Smooth muscle cell of the pulmonary artery (primary cell): Measurements from ENCODE around the gene VSIG2. TPM values are rescaled to one million over a fixed set of nuclear protein-coding genes. Genes with fewer than 3 reads are reported as not detected.

Experiments used
- total RNA-seq: library from RNA; depleted of rRNA; stranded (reverse); fragments of >200 nt; gene quantifications from 2 replicates; pipeline ENCODE4 v1.2.3, GENCODE V29; 2014

Gene VSIG2, protein sequence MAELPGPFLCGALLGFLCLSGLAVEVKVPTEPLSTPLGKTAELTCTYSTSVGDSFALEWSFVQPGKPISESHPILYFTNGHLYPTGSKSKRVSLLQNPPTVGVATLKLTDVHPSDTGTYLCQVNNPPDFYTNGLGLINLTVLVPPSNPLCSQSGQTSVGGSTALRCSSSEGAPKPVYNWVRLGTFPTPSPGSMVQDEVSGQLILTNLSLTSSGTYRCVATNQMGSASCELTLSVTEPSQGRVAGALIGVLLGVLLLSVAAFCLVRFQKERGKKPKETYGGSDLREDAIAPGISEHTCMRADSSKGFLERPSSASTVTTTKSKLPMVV
- not detected in 2 replicates for total RNA-seq

GRCh38 chr11:124751741-124752470, at the start of gene VSIG2:
VSIG2 (minus strand) TSS chr11:124752255; CDS start chr11:124752137, 118 bp downstream.

DNA sequence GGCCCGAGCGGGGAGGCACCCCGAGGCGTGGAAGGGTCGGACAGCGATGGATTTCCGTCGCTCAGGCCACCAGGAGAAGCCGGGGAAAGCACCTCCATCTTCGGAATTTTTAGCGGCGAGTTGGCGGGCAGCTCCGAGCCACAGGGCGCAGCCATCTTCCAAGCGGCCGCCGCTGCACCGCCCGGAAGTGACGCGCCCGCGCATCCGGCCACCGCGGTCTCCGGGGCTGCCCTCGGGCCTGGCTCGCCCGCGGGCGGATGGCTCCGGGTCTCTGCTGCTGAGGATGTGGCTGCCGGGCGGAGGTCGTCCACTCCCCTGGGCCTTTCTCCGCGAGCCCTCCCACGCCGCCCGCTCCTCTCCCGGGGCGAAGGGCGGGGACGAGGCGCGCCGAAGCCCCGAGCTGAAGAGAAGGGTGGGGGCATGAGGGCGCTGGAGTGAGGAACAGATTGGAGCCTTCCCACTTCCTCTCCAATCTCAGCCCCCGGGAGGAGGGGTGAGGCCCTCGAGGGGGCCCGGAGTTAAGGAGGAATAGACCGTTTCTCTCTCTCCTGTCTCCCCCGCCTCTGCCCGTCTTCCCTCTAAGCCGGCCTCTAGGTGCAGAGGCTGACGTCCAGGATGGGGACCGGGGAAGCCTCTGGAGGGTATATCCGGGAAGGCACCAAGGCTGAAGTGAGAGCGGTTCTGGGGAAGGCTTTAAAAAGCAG, 48.3 kb upstream of the VSIG2 start, which contains the start of gene MSANTD2:
TSS of gene MSANTD2 (minus strand) at position 181 of the 704 bp plus-strand sequence. CDS start at position 155, 26 bp downstream.

DNA sequence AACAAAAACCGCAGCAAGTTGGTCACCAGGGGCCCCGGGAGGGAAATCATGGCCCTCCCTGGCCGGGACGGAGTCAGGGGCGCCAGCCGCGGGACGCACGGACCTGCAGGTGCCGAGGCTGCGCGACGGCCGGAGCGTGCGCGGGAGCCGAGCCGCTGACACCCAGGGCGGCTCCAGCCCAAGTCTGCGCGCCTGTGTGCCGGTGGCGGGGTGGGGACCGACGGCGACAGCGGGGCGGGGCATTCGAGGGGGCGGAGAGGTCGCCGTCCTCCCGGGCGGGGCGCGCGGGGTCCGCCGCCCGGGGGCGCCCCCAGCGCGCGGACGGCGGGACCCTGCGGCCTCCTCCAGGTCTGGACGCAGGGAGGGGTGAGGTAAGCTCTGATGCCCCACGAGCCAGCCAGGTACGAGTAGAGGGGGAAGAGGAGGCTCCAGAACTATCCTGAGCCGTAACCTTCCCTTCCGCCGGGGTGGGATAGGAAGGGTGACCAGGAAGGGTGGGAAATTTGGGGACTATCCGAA, 10.1 kb upstream of the VSIG2 start, which contains the start of gene ESAM:
TSS of gene ESAM (minus strand) at position 186 of the 519 bp plus-strand sequence. CDS start at position 50, 136 bp downstream.

DNA sequence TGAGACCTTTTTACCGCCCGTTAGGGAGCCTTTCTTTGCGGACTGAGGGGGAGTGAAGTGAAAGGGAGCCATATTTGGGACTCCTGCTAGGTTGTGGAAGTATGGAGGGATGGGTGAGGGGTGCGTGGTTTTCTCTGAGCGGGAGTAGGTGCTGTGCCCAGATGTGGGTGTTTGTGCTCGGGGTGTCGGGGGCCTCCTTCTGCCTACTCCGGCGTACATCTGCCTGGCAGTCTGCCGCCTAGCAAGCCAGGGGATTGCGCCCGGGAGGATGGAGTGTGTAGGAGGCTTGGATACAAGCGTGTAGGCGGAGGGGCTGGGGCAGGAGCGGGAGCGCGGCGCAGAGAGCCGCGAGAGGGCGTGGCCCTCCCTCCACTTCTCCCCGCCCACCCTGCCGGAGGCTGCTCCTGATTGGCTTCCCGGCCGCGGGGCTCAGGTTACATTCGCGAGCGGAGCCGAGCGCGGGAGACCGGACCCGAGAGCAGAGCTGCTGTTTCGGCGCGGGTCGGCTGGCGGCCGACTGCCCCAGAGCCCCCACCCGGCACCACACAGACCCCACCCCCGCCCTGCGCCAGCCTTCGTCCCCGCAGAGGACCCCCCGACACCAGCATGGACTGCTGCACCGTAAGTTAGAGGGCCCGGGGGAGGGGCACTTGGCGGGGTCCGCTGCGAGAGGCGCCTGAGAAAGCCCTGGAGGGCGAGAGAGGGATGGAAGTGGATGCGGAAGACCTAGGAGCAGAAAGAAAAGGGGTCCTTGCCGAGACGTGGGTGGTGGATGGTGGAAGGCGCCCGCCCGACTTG, 12.4 kb downstream of the VSIG2 start, which contains the start of gene NRGN:
TSS of gene NRGN (plus strand) at position 464 of the 798 bp plus-strand sequence. CDS start at position 607, 143 bp downstream.

Other genes starting within 250 kb of the VSIG2 start
- gene OR8B12, start 208.6 kb downstream of the VSIG2 start, total RNA-seq = not detected in 2 replicates
- gene OR8A1, start 182.3 kb downstream of the VSIG2 start, total RNA-seq = not detected in 2 replicates
- gene PANX3, start 140.8 kb downstream of the VSIG2 start, total RNA-seq = not detected in 2 replicates
- gene TBRG1, start 129.4 kb downstream of the VSIG2 start, total RNA-seq = 30.6 and 34.8 TPM in 2 replicates
- gene SIAE, start 78.5 kb downstream of the VSIG2 start, total RNA-seq = 31.6 and 40.1 TPM in 2 replicates
- gene SPA17, start 78.4 kb downstream of the VSIG2 start, total RNA-seq = 3.9 and 5.7 TPM in 2 replicates
- 0.17 and 0.20 TPM in 2 replicates for gene NRGN, start 12.3 kb downstream of the VSIG2 start, total RNA-seq
- gene ESAM, start 10.0 kb upstream of the VSIG2 start, total RNA-seq = 2.9 and 5.5 TPM in 2 replicates
- gene MSANTD2, start 48.2 kb upstream of the VSIG2 start, total RNA-seq = 7.8 and 7.9 TPM in 2 replicates
- 1.6 and 4.2 TPM in 2 replicates for gene ROBO3, start 113.2 kb upstream of the VSIG2 start, total RNA-seq
- gene ROBO4, start 145.6 kb upstream of the VSIG2 start, total RNA-seq = 0.36 and 1.2 TPM in 2 replicates
- gene HEPN1, start 167.0 kb upstream of the VSIG2 start, total RNA-seq = not detected in 2 replicates
- gene HEPACAM, start 183.8 kb upstream of the VSIG2 start, total RNA-seq = not detected in 2 replicates
- gene CCDC15, start 201.9 kb upstream of the VSIG2 start, total RNA-seq = 0.99 and 1.3 TPM in 2 replicates